GM19351 (cell line): ENCODE measurements around the gene LOX.
A peak's percentile ranks its signal among the peaks of the same experiment; 100 is the strongest.

Experiments used
- ATAC-seq: cut with Tn5 transposase; IDR thresholded peaks from one replicate; pipeline ENCODE4 v1.9.1; 2021; ENCODE audit warnings: mild to moderate bottlenecking, moderate library complexity; ENCODE audit not compliant: unreplicated experiment

The LOX gene, protein sequence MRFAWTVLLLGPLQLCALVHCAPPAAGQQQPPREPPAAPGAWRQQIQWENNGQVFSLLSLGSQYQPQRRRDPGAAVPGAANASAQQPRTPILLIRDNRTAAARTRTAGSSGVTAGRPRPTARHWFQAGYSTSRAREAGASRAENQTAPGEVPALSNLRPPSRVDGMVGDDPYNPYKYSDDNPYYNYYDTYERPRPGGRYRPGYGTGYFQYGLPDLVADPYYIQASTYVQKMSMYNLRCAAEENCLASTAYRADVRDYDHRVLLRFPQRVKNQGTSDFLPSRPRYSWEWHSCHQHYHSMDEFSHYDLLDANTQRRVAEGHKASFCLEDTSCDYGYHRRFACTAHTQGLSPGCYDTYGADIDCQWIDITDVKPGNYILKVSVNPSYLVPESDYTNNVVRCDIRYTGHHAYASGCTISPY

DNA sequence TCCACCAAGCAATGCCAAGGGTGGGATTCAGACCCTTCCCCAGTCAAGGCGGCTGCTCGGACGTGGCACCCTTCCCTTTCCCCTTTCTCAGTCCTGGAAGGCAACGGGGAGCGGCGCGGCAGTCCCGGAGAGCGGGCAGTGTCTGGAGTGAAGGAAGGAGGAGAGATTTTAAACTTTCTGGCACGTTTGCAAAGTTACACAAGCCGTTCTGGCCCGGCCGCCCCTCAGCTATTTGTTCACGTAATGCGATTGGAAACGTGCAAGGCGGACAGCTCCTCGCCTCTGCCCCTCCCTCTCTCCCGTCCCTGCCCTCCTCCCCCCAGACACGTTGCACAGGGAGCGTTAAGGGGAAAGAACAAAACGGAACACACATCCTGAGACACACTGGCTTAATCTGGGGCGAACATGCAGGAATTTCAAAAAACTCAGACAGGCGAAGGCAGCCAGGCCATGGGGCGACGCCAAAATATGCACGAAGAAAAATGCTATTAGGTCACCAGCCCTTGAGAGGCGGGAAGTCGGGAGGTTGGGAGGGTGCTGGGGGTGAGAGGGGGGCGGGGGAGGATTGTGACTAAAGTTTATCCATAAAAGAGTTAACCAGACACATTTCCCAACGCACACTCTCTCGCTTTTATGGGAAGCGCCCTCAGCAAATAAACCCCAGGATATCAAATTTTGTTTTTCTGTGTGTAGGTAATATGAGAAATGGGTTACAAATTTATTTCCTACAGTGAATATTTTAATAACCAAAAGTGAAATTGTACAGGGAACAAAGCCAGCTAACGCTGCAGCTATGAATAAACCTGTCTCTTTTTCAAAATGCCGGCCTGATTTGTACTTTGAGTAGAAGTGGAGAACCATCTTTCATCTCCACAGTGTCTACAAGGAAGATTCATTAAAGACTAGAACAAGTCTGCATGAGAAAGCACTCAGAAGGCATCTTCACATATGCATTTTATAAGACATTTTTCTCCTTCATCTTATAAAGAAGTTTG lies at the start of gene LOX:
Gene LOX, minus strand, starts transcription at position 144 of the 995 bp plus-strand sequence. CDS start 274 bp downstream, outside the sequence.
- peak; percentile 4 for ATAC-seq

DNA sequence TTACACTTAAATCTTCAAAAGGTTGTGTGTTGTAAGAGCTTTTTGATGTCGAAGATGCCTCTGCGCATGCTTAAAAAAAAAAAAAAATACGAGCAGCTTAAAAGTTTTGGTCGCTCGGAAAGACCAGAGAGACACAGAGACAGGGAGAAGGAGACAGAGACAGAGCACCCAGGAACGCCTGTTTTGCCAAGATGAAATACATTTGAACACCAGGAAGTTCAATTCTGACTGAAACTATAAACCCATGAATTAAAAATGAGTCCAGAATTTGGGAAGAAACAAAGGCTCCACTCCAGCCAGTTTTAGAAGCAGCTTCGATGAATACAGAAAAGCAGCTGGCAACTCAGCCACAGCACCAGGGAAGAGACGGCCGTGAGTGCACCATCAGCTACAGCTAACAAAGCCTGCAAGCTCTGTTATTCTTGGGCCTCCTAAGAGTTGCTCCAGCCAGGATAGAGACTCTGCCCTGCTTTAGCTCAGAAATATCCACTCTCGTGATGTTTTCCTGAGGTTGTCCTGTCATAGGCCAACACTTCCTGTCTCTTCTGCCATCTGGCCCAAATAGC lies 48.8 kb upstream of the LOX start:
- ATAC-seq: no peak

- no peak for ATAC-seq
Observed at GRCh38 chr5:122126177-122126755, 48.2 kb upstream of the LOX start.

GRCh38 chr5:122124766-122125165 lies 46.7 kb upstream of the LOX start:
- no peak for ATAC-seq

DNA sequence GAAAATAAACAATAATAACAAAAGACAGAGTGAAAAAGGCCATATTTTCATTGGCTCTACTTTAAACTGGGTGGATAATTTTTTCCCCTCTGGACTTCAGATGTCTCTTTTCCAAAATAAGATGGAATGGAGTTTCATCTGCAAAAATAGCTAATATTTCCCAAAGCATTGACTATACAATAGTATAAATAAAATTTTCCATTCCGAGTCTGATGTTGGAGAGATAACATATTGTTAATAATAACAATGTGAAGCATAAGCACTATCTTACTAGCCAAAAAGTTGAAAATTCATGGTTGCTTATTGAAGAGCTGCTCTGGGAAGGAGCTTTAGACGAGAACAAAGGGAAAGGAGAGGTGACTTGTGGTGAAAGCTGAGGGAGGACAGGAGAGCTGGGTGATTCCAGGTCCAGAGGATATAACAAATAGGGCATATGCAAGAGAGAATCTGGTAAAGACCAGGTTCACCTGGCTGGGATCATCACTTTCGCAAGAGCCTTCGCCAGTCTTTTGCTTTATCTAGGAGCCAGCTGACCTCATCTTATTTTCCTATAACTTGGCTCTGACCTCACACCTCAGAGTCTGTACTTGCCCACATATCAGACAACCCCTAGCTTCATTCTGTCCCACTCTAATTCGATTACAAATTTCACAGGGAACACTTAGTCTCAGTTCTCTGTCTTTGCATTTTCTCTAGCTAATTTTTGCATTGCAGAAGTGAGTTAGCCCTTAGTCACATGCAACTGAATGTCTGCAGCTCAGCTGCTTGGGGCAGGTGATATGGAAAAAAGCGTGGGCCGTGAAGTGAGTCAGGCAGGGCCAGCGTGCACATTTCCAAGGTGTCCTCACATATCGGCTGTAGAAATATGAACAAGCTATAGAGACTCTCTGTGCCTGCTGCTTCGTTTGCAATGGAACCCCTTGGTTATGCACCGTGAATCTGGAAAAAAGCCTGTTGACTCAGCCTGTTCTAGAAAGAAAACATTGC lies 43.7 kb upstream of the LOX start:
- no peak for ATAC-seq

- no peak for ATAC-seq
Observed at GRCh38 chr5:122120957-122121356, 42.9 kb upstream of the LOX start.

GRCh38 chr5:122120493-122120892 lies 42.4 kb upstream of the LOX start:
- no peak for ATAC-seq

GRCh38 chr5:122119205-122119604 lies 41.1 kb upstream of the LOX start:
- ATAC-seq: no peak

GRCh38 chr5:122118356-122118948 lies 40.4 kb upstream of the LOX start:
- no peak for ATAC-seq

DNA sequence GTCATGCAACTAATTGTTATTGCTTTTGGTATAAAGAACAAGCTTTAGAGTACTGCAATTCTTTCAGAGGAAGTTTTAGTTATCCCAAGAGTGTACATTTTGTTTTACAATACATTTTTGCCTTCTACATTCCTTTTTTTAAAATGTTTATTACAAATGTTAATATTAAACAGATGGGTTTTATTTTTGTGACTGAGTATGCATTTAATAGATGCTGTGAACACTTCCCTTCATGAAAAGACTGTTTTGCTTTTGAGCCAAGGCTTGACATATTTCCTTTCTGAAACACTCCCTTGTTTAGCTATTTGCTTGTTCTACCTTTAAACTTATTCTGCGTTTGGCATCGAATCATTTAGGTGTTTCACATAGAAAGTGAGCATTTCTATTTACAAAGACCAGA lies 36.4 kb upstream of the LOX start:
- ATAC-seq: no peak

GRCh38 chr5:122112733-122113558 lies 34.9 kb upstream of the LOX start:
- ATAC-seq: no peak

DNA sequence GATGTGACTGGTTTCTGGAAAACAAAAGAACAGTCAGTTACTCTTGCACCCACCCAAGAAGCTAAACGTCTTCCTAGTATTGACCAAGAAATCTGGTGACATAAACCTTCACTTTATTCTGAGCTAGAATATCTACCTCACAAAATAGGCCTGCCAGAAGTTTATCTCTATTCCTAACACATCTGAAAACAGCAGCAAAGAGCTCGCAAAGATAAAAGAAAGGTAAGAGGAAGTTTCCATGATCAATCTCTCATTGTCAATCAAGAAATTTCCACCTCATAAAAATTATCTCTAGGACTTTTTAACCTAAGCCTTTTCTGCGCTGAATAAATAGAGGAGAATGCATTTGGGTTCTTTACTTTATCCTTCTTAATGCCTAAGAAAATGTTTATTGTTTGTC lies 34.0 kb upstream of the LOX start:
- ATAC-seq: no peak

GRCh38 chr5:122111460-122111859 lies 33.4 kb upstream of the LOX start:
- no peak for ATAC-seq

DNA sequence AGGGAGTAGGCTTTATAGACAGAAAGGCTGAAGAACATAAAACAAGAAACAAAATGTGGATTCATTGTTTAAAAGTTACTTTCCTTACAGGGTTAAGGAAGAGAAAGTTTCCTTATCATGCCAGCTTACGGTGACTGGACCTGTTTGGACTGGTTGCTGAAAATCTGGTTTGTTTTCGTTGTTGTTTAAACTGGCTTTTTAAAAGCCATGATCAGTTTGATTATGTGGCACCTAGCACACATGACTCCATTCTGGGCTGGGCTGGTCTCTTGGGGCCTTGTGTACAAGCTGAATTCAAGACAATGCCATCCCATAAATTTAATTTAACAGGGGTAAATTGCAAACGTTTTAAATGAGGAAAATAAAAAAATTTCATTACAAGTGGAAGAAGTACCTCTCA lies 32.9 kb upstream of the LOX start:
- ATAC-seq: no peak

GRCh38 chr5:122107016-122107415 lies 29.0 kb upstream of the LOX start:
- ATAC-seq: no peak

DNA sequence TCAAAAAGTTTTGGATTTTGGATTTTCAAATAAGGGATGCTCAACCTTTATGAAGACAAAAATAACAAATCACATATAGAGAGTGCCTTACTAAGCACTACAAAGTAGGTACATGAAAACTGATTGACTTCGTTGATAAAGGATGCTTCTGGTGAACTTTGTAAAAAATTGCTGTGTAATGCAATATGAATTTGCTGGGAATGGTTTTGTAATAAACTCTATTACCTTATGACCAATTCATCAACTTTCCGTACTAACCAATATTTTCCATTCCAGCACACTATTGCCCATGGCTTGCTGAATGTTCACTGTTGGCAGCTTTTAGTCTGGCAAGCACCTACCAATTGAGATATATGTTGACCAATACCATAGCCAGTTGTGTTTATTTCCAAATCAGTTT lies 27.9 kb upstream of the LOX start:
- ATAC-seq: no peak

DNA sequence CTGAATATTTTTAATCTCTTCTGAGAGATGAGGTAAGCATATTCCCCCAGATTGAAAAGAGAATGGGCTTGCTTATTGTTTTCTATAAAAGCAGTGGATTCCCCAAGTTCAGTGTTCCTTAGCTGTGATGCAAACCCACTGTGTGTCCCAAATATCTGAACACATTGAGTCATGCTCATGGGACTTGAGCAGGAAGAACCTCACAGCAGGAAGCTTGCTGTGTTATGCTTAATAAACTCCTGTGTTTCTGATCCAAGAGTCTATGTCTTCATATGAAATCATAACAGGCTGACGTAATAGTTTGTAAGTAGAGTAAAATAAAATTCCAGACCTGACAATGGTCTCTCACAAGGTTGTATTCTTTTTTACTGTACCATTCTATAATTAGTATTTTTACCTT lies 24.8 kb upstream of the LOX start:
- ATAC-seq: no peak

DNA sequence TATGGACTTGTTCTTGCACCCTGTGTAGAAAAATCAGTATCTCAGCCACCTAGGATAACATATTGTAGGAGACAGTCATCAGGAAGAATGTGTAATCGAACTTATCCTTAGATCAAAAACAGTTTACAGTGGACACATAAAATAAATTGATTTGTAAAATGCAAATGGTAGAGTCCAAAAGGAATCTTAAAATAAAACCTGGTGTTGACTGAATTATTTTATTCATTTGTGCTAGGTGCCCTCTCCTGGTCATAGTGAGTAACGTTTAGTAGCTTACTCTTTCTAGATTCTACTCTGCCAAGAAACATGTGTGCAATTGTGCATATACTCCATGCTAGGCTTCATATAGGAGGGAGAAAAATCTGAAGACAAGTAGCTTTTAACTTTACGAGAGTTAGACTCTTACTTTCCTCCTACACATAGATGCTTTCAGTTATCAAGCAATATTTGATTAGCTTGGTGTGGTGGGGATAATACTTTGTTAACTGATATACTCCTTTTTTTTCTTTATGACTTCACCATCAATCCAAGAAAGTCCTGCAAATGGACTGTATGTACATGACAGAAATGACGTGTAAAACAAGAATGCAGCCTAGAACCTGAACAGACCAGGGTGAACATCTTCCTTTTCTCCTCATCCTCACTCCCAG lies 23.7 kb upstream of the LOX start:
- ATAC-seq: peak; percentile 88
